Measurements from ENCODE around the gene CYSRT1.

DNA sequence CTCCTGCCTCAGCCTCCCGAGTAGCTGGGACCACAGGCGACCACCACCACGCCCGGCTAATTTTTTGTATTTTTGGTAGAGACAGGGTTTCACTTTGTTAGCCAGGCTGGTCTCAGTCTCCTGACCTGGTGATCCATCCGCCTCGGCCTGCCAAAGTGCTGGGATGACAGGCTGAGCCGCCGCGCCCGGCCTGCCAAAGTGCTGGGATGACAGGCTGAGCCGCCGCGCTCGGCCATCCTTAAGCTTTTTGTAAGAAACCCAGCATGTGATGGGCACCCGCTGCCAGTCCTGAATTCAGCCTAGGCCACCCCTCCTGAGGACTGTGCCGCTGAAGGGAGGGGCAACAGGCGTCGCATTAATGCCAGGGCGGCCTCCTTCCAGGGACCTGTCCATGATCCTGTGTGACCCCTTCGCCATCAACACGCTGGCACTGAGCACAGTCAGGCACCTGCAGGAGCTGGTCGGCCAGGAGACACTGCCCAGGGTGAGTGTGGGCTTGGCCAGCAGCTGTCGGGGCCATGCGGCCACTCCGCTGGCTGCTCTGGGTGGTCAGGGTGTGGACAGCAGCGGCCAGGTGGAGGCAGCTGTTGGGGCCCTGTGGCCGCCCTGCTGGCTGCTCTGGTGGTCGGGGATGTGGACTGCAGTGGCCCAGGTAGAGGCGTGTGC is 40.7 kb downstream of the CYSRT1 start:
- TF ChIP-seq EZH2phosphoT487 (IDR thresholded peaks at IDR 0.05; ENCODE audit: insufficient read depth, low read depth) = no peak
- no peak for TF ChIP-seq EZH2 (IDR thresholded peaks at IDR 0.05; ENCODE audit: insufficient read depth, poor library complexity, severe bottlenecking)

All from GM23248 (cell line).